ENCODE data around the gene CDH5. TPM values are rescaled to one million over a fixed set of nuclear protein-coding genes. Genes with fewer than 3 reads are reported as not detected.

The CDH5 gene
- total RNA-seq, 1 donor from 2014 or later, result not detected

DNA sequence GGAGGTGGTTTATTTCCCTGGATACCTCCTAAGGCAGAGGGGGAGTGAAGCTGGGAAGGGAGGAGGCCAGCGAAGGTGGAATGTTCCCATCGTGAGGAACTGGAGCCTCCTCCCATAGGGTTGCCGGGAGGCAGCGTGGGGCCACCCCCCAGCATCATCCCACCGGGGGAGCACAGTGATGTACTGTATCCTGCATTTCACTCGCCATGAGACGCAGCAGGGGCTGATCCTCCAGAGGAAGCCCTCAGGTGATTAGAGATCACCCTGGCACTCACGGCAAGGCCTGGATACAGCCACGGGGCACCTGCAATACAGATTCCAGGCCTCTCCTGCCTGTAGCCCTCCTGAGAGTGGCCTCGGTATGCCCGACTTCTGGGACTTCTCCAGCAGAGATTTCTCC lies 35.1 kb downstream of the CDH5 start:
- FAIRE-seq, result no peak
- no peak overlapping the region for H3K4me3 ChIP-seq (ENCODE audit: low read depth, low read length)
- H3K27me3 ChIP-seq (ENCODE audit: control insufficient read depth, insufficient read depth, low read length), result no peaks in the 10 kb centered on the region
- TF ChIP-seq, protein P1, sequence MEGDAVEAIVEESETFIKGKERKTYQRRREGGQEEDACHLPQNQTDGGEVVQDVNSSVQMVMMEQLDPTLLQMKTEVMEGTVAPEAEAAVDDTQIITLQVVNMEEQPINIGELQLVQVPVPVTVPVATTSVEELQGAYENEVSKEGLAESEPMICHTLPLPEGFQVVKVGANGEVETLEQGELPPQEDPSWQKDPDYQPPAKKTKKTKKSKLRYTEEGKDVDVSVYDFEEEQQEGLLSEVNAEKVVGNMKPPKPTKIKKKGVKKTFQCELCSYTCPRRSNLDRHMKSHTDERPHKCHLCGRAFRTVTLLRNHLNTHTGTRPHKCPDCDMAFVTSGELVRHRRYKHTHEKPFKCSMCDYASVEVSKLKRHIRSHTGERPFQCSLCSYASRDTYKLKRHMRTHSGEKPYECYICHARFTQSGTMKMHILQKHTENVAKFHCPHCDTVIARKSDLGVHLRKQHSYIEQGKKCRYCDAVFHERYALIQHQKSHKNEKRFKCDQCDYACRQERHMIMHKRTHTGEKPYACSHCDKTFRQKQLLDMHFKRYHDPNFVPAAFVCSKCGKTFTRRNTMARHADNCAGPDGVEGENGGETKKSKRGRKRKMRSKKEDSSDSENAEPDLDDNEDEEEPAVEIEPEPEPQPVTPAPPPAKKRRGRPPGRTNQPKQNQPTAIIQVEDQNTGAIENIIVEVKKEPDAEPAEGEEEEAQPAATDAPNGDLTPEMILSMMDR (IDR thresholded peaks at IDR 0.05; ENCODE audit: insufficient read depth, low read length, severe bottlenecking), result no peak
- no peaks in the 10 kb centered on the region for H3K36me3 ChIP-seq (ENCODE audit: control insufficient read depth, insufficient read depth, low read length)
- DNase-seq (ENCODE audit: low read depth), result no peak

DNA sequence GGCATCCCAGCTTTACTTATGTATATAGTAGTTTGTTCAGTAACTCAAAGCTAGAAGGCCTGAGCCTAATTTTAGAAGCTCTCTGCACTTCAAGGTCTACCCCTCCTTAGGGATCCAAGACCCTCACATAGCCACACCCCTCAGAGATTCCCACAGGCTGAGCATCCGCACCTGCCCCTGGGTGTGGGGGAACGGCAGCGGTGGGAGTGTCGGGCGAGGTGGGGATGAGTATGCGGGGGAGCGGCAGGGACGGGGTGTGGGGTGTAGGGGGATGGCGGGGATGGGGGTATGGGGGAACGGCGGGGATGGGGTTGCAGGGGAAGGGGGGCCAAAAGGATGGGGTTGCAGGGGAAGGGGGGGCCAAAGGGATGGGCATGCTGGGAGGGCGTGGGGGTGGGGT lies 35.7 kb downstream of the CDH5 start:
- FAIRE-seq, result no peak
- Histone ChIP-seq H3K4me3 (ENCODE audit: low read depth, low read length) (no peak overlapping the region), H3K27me3 (ENCODE audit: control insufficient read depth, insufficient read depth, low read length) (no peaks in the 10 kb centered on the region), H3K36me3 (ENCODE audit: control insufficient read depth, insufficient read depth, low read length) (no peaks in the 10 kb centered on the region)
- no peak for DNase-seq (ENCODE audit: low read depth)
- TF ChIP-seq, protein P1 (IDR thresholded peaks at IDR 0.05; ENCODE audit: insufficient read depth, low read length, severe bottlenecking), result no peak

DNA sequence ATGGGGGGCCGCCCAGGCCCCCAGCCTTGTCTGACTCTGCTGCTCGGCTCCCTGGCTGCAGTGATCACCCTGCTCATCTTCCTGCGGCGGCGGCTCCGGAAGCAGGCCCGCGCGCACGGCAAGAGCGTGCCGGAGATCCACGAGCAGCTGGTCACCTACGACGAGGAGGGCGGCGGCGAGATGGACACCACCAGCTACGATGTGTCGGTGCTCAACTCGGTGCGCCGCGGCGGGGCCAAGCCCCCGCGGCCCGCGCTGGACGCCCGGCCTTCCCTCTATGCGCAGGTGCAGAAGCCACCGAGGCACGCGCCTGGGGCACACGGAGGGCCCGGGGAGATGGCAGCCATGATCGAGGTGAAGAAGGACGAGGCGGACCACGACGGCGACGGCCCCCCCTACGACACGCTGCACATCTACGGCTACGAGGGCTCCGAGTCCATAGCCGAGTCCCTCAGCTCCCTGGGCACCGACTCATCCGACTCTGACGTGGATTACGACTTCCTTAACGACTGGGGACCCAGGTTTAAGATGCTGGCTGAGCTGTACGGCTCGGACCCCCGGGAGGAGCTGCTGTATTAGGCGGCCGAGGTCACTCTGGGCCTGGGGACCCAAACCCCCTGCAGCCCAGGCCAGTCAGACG lies 36.2 kb downstream of the CDH5 start:
- DNase-seq (ENCODE audit: low read depth), result no peak
- Histone ChIP-seq H3K36me3 (ENCODE audit: control insufficient read depth, insufficient read depth, low read length) (no peaks in the 10 kb centered on the region), H3K27me3 (ENCODE audit: control insufficient read depth, insufficient read depth, low read length) (no peaks in the 10 kb centered on the region), H3K4me3 (ENCODE audit: low read depth, low read length) (no peak overlapping the region)
- FAIRE-seq, result no peak
- TF ChIP-seq, protein P1 (IDR thresholded peaks at IDR 0.05; ENCODE audit: insufficient read depth, low read length, severe bottlenecking), result no peak

DNA sequence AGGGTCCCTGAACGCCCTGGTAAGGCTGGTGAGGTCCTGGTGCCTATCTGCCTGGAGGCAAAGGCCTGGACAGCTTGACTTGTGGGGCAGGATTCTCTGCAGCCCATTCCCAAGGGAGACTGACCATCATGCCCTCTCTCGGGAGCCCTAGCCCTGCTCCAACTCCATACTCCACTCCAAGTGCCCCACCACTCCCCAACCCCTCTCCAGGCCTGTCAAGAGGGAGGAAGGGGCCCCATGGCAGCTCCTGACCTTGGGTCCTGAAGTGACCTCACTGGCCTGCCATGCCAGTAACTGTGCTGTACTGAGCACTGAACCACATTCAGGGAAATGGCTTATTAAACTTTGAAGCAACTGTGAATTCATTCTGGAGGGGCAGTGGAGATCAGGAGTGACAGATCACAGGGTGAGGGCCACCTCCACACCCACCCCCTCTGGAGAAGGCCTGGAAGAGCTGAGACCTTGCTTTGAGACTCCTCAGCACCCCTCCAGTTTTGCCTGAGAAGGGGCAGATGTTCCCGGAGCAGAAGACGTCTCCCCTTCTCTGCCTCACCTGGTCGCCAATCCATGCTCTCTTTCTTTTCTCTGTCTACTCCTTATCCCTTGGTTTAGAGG lies 37.1 kb downstream of the CDH5 start:
- TF ChIP-seq, protein P1 (IDR thresholded peaks at IDR 0.05; ENCODE audit: insufficient read depth, low read length, severe bottlenecking), result no peak
- Histone ChIP-seq H3K4me3 (ENCODE audit: low read depth, low read length) (no peak overlapping the region), H3K27me3 (ENCODE audit: control insufficient read depth, insufficient read depth, low read length) (no peaks in the 10 kb centered on the region), H3K36me3 (ENCODE audit: control insufficient read depth, insufficient read depth, low read length) (no peaks in the 10 kb centered on the region)
- DNase-seq (ENCODE audit: low read depth), result no peak
- no peak for FAIRE-seq

DNA sequence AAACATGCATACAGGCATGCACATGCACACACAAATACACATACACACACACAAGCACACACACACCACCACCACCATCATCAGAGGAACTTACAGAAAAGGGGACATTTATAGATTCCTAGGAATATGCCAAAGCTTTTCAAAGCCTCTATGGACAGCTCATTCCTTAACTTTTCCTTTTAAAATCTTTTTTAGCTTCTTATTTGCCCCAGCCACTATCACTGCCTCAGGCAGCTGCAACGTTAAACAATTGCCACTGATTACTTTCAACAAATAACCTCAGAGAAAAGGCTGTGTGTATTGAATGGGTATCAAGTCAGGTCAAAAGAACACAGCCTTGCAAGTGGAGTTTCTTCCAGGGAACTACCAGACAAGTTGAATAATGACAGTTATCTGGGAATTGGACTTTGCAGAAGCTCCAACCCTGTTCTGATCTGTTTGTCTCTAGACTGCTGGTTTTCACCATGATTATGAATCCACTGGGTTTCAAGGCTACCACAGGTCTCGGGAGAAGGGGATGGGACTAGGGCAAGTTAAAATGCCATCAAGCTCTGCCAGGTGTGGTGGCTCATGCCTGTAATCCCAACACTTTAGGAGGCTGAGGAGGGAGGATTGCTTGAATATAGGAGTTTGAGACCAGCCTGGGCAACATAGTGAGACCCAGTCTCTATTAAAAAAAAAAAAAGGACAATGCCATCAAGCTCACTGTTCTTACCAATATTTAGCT lies 38.7 kb downstream of the CDH5 start:
- FAIRE-seq (no peak), DNase-seq (ENCODE audit: low read depth) (no peak)
- H3K4me3 ChIP-seq (ENCODE audit: low read depth, low read length), result no peak overlapping the region
- H3K27me3 ChIP-seq (ENCODE audit: control insufficient read depth, insufficient read depth, low read length), result no peaks in the 10 kb centered on the region
- TF ChIP-seq, protein P1 (IDR thresholded peaks at IDR 0.05; ENCODE audit: insufficient read depth, low read length, severe bottlenecking), result no peak
- H3K36me3 ChIP-seq (ENCODE audit: control insufficient read depth, insufficient read depth, low read length), result no peaks in the 10 kb centered on the region

Measured in bronchial epithelial cell (primary cell).